ENCODE results near the gene LCLAT1.

DNA sequence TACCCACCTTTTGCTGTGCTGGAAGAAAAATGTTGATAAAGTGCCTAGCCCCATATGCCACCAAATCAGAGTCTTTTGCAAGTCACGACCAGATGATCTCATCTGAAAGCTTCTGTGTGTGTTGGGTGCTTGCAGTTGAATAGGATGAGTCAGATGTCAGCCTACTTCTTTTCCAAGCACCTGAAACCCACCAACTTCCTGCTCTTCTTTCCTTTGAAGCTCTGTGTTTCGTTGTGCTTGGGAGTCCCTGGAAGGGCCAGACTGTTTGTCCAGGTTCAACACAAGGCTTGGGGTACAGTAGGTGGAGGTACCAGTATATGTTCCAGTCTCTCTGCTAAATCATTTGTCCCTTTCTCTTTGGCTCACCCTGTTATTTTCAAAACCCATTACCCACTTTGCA is 36.8 kb upstream of the LCLAT1 start:
- TF ChIP-seq, protein P1, sequence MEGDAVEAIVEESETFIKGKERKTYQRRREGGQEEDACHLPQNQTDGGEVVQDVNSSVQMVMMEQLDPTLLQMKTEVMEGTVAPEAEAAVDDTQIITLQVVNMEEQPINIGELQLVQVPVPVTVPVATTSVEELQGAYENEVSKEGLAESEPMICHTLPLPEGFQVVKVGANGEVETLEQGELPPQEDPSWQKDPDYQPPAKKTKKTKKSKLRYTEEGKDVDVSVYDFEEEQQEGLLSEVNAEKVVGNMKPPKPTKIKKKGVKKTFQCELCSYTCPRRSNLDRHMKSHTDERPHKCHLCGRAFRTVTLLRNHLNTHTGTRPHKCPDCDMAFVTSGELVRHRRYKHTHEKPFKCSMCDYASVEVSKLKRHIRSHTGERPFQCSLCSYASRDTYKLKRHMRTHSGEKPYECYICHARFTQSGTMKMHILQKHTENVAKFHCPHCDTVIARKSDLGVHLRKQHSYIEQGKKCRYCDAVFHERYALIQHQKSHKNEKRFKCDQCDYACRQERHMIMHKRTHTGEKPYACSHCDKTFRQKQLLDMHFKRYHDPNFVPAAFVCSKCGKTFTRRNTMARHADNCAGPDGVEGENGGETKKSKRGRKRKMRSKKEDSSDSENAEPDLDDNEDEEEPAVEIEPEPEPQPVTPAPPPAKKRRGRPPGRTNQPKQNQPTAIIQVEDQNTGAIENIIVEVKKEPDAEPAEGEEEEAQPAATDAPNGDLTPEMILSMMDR (IDR thresholded peaks at IDR 0.05; ENCODE audit: low read depth, low read length, missing input control), result no peak
- TF ChIP-seq SP1 (IDR thresholded peaks at IDR 0.05) (no peak), YY1 (IDR thresholded peaks at IDR 0.05) (no peak), JUND (IDR thresholded peaks at IDR 0.05) (no peak), FOXA2 (IDR thresholded peaks at IDR 0.05) (no peak), RXRA (IDR thresholded peaks at IDR 0.05) (no peak), GABPA (IDR thresholded peaks at IDR 0.05 in 1 of 2, conservative IDR thresholded peaks at IDR 0.05 in 1 of 2) (no peak)
- TF ChIP-seq, protein P2, sequence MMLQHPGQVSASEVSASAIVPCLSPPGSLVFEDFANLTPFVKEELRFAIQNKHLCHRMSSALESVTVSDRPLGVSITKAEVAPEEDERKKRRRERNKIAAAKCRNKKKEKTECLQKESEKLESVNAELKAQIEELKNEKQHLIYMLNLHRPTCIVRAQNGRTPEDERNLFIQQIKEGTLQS (IDR thresholded peaks at IDR 0.05), result no peak
- TF ChIP-seq, protein P3, sequence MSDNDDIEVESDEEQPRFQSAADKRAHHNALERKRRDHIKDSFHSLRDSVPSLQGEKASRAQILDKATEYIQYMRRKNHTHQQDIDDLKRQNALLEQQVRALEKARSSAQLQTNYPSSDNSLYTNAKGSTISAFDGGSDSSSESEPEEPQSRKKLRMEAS (IDR thresholded peaks at IDR 0.05), result no peak
- TF ChIP-seq, protein P4, sequence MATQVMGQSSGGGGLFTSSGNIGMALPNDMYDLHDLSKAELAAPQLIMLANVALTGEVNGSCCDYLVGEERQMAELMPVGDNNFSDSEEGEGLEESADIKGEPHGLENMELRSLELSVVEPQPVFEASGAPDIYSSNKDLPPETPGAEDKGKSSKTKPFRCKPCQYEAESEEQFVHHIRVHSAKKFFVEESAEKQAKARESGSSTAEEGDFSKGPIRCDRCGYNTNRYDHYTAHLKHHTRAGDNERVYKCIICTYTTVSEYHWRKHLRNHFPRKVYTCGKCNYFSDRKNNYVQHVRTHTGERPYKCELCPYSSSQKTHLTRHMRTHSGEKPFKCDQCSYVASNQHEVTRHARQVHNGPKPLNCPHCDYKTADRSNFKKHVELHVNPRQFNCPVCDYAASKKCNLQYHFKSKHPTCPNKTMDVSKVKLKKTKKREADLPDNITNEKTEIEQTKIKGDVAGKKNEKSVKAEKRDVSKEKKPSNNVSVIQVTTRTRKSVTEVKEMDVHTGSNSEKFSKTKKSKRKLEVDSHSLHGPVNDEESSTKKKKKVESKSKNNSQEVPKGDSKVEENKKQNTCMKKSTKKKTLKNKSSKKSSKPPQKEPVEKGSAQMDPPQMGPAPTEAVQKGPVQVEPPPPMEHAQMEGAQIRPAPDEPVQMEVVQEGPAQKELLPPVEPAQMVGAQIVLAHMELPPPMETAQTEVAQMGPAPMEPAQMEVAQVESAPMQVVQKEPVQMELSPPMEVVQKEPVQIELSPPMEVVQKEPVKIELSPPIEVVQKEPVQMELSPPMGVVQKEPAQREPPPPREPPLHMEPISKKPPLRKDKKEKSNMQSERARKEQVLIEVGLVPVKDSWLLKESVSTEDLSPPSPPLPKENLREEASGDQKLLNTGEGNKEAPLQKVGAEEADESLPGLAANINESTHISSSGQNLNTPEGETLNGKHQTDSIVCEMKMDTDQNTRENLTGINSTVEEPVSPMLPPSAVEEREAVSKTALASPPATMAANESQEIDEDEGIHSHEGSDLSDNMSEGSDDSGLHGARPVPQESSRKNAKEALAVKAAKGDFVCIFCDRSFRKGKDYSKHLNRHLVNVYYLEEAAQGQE (IDR thresholded peaks at IDR 0.05), result no peak
